ENCODE measurements around the gene VSIG2.
A peak's percentile ranks its signal among the peaks of the same experiment; 100 is the strongest.
"Not testable (repeated sequence)": the region's sequence is repeated elsewhere in the genome, so short reads cannot be mapped to it uniquely, and the experiment has no call there.

Gene VSIG2

DNA sequence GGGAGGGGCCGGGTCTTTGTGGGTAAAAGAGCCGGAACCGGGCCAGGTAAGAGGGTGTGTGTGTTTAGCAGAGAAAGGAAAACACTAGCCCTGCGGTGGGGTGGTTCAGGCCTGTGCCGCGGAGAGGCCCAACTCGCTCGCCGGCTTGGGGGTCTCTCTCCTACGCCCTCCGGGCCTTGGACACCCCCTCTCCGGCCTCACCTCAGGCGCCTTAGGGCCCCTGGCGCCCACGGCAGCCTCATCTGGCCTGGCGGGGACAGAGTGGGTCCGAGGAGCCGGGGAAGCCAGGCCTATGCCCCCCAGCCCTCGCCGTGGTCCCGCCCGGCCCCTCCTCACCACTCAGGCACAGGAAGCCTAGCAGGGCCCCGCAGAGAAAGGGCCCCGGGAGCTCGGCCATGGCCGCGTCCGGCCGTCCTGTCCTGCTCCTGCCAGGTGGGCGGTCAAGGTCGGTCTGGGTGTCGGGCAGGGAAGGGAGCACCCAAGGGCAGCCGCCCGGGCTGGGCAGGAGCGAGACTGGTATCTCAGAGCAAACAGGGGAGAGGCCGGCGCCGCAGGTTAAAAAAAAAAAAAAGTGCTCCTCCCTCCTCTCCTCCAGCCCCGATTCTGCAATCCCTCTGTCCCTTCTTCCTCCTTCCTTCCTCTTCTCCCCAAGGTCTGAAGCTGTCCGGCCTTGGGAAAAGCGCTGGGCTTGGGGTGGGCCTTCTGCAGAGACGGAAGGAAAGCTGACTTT is at the start of gene VSIG2:
VSIG2 (minus strand) TSS at position 515 of the 730 bp plus-strand sequence; CDS start at position 397, 118 bp downstream.
- no peak for DNase-seq (ENCODE audit: low spot score)

GRCh38 chr11:124801014-124801413 is 49.0 kb upstream of the VSIG2 start:
- no peak for DNase-seq (ENCODE audit: low spot score)

DNA sequence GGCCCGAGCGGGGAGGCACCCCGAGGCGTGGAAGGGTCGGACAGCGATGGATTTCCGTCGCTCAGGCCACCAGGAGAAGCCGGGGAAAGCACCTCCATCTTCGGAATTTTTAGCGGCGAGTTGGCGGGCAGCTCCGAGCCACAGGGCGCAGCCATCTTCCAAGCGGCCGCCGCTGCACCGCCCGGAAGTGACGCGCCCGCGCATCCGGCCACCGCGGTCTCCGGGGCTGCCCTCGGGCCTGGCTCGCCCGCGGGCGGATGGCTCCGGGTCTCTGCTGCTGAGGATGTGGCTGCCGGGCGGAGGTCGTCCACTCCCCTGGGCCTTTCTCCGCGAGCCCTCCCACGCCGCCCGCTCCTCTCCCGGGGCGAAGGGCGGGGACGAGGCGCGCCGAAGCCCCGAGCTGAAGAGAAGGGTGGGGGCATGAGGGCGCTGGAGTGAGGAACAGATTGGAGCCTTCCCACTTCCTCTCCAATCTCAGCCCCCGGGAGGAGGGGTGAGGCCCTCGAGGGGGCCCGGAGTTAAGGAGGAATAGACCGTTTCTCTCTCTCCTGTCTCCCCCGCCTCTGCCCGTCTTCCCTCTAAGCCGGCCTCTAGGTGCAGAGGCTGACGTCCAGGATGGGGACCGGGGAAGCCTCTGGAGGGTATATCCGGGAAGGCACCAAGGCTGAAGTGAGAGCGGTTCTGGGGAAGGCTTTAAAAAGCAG is 48.3 kb upstream of the VSIG2 start, which contains the start of gene MSANTD2:
MSANTD2 (minus strand) TSS at position 181 of the 704 bp plus-strand sequence; CDS start at position 155, 26 bp downstream.
- DNase-seq (ENCODE audit: low spot score) = peak; percentile 74

DNA sequence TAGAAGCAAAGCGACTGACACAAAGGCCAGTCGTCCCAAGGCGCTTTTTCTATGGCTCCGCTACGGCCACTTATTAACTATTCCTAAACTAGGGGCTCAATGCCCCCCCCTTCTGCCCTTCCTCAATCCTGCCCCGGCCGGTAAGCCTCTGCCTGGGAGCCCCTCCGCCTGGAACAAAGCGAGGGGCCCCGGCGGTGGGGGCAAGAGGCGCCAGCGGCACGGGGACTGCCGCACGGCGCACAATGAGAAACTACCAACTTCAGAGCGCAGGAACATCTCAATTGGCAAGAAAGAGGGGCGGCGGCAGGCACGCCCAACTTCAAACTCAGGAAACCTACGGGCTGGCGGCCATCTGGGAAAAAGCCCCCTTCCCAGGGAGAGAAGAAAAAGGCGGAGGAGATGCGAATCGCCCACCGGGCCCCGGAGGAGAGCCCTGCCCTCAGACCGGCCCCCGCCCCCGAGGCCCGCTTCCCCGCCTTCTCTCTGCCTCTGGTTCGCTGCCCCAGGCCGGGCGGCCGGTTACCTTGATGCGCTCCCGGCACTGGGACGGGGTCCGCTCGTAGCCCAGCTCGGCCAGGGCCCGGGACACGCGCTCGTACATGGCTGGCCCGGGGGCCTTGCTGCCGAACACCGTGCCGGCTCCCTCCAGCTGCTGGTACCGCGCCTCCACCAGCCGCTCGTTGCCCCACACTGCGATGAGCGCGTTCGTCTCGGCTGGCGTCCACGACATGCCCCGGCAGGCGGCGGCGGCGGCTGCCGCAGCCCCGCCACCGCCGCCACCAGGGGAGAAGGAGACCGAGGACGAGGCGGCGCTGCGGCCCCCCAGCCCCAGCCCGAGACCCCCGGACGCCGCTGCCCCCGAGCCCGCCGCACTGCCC is 47.5 kb upstream of the VSIG2 start:
- DNase-seq (ENCODE audit: low spot score) = peak; percentile 17

- no peak for DNase-seq (ENCODE audit: low spot score)
Measured at GRCh38 chr11:124798991-124799347, 46.9 kb upstream of the VSIG2 start.

- DNase-seq (ENCODE audit: low spot score) = no peak
Measured at GRCh38 chr11:124796312-124796711, 44.3 kb upstream of the VSIG2 start.

GRCh38 chr11:124793466-124794278 is 41.6 kb upstream of the VSIG2 start:
- peak; percentile 59 for DNase-seq (ENCODE audit: low spot score)

DNA sequence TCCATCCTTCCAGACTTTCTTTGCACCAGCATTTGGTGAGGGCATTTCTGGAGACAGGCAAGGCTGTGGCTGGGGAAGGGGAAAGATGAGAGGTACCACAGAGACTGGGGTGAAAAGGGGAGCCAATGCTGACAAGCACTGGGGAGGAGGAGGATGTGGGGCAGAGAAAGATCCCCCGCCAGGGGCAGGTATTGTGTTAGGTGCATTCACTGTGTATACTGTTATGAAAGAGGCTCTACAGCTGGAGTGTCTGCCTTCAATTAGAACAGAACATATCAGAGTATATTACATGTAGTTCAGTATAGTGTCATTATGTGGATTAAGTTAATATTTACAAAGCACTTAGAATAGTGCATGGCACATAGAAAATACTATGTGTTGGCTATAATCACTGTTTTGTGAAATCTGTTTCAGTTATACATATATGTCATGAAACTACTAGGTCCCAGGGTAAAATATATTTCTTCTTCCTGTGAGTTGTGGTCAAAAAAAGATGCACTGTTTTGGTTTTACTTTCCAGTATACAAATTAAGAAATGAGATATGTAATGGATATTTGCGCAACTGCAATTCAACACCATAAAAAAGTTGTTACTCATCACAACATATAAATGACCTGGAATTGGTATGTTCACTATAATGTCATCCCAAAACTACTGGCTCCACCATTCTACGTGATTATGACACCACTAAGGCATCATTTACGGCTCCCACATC is 39.7 kb upstream of the VSIG2 start:
- no peak for DNase-seq (ENCODE audit: low spot score)

- DNase-seq (ENCODE audit: low spot score) = no peak
Measured at GRCh38 chr11:124788521-124788920, 36.5 kb upstream of the VSIG2 start.

DNA sequence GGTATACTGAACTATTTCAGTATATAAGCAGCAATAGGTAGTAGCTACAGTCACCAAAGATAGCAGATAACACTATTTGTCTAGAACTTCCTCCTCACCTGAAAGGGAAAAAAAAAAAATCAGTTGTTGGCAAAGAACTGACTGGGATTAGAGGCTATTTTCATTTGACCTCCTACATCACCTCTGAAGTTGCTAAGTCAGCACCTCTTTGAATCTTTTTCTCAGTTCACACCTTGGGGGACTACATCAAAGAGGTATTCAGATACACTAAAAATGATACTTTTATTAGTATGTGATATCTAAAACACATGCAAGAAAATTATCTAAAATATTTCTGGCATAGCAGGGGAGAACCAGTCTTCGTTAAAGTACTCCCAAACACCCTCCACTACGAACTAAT is 32.0 kb upstream of the VSIG2 start:
- DNase-seq (ENCODE audit: low spot score) = no peak

- DNase-seq (ENCODE audit: low spot score) = no peak
Measured at GRCh38 chr11:124783002-124783401, 30.9 kb upstream of the VSIG2 start.

DNA sequence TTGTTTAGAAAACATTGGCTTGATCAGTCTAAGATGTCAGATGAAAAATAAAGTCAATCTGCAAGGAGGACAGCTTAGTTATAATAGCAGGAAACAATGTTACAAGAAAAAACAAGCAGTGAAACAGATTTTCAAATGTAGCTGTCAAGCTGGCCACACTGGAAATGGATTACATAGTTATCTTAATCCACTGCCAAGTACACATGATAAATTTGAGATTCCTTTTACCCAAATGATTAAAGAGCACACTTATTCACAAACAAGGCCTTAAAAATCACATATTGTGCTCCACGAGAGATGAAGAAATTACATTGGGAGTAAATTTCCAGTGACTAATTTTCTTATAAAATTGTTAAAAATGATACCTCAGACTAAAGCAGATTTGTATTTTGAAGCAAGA is 27.5 kb upstream of the VSIG2 start:
- no peak for DNase-seq (ENCODE audit: low spot score)

GRCh38 chr11:124778281-124778680 is 26.2 kb upstream of the VSIG2 start:
- no peak for DNase-seq (ENCODE audit: low spot score)

- DNase-seq (ENCODE audit: low spot score) = no peak
Measured at GRCh38 chr11:124776865-124777645, 25.0 kb upstream of the VSIG2 start.

DNA sequence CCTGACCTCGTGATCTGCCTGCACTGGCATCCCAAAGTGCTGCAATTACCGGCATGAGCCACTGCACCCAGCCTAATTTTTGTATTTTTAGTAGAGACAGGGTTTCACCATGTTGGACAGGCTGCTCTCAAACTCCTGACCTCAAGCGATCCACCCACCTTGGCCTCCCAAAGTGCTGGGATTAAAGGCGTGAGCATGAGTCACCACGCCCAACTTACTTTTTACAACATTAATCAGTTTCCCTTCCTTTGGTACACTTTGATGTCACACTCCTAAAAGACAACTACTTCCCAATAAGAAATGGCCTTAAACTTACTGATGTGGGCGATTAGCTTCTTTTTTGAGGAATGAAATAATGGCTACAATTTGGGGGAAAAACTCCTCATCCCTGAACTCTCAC is 18.9 kb upstream of the VSIG2 start:
- not testable (repeated sequence) for DNase-seq (ENCODE audit: low spot score)

DNA sequence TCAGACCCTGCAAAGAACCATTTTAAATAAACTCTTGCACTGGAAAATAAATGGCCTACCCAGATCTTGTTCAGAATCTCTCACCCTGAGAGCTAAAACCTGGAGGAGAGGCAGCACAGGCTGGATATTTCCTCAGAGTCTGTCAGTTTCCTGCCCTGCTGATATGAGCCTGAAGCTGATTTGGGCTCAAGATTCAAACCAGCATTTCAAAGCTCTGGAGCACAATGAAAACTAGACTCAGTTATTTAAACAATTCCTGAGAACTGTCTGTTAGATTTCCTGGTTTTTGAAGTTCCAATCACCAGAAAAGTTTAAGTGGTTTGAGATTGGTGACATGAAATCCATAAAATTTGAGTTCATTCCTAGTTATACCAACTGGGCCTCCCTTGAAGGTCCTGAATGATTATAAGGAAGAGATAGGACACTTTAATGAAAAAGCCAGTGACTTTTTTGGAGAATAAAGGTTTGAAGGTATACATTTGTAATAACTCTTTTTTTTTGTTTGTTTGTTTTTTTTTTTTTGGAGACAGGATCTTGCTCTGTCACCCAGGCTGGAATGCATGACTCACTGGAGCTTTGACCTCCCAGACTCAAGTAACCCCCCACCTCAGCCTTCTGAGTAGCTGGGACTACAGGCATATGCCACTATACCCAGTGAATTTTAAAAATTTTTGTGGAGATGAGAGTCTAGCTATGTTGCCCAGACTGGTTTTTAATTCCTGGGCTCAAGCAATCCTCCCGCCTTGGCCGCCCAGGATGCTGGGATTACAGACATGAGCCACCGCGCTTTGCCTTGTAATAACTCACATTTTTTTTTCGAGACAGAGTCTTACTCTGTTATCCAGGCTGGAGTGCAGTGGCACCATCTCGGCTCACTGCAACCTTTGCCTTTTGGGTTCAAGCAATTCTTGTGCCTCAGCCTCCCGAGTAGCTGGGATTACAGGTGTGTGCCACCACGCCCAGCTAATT is 18.0 kb upstream of the VSIG2 start:
- DNase-seq (ENCODE audit: low spot score) = no peak

GRCh38 chr11:124768914-124769313 is 16.9 kb upstream of the VSIG2 start:
- no peak for DNase-seq (ENCODE audit: low spot score)

- DNase-seq (ENCODE audit: low spot score) = no peak
Measured at GRCh38 chr11:124766156-124766555, 14.1 kb upstream of the VSIG2 start.
